GM19193 (cell line): ENCODE results near the gene HMG20B.
A peak's percentile ranks its signal among the peaks of the same experiment; 100 is the strongest.

ENCODE experiments used
- POLR2A ChIP-seq: IDR thresholded peaks from 4 replicates; pipeline ENCODE4 v1.6.1; 2011; ENCODE audit not compliant: insufficient read depth, insufficient read length; ENCODE audit errors: extremely low read depth

Gene HMG20B

DNA sequence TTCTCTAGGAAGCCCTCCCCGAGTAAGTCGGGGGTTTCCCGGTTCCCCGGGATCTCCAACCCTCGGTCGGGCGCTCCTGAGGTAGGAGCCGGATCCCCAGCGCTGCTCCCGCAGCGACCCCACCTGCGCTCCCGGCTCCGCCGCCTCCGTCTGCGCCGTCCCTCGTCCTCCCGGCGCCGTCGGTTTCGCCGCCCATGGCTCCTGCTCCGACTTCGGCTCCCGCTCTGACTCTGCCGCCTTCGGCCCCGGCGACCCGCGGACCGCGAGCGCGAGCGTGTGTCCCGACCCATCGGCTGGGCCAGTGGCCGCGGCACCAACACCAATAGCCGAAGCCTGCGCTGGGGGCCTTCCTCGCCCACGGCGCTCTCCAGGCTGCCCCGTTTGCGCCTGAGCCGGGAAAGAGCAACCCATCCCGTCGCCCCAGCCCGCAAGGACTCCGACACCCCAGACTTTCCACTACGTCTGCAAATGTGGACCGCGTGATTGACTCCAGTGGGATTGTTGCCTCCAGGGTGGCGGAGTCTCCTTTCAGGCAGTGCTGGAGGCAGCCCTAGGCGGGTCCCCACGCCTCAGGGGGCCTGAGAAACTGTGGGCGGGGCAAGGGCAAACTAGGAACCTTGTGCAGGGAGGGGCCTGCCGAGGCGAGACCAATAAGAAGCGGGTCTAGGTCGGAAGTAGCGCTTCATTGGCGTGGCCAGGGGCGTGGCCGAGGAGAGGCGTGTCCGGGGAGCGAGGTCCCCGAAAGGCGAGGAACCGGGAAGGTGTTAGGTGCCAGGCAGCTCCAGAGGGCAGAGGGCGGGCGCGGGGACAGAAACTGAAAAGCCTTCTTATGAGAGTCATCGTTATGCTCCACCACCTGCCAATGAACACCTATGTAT lies 54.0 kb downstream of the HMG20B start, which contains the start of gene CACTIN:
TSS of gene CACTIN (minus strand) at position 318 of the 878 bp plus-strand sequence. CDS start at position 290, 28 bp downstream.
- TF ChIP-seq POLR2A = peak; percentile 92

DNA sequence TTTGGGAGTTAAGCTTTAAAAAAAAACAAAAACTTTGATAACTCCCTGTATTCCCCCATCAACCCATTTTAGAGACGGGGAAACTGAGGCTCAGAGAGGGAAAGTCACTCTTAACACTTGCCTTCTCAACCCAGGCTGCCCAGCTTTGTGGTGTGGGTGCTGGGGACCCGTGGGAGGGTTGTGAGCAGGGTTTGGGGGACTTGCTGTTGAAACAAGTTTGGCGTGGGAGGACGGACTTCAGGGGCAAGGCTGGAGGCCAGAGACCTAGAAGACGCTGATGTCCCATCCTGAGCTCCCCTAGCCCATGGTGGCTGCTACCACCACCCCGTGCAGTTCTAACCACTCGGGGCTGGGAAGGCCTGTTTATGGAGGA lies 54.6 kb downstream of the HMG20B start:
- TF ChIP-seq POLR2A = no peak
